Activated naive CD4-positive, alpha-beta T cell treated with anti-CD3 and anti-CD28 coated beads, Interleukin-2, amount 10 ng/mL, durations not matched to agents 7 days and 5 days (primary cell): ENCODE results near the gene RAB1B.
"Not testable (repeated sequence)": the region's sequence is repeated elsewhere in the genome, so short reads cannot be mapped to it uniquely, and the experiment has no call there.

Experiments used
- CTCF ChIA-PET: fragments of 350-600 bp; sonication (Branson Sonifier 250); formaldehyde crosslinking; loops from one replicate; lab custom pipeline; 2021; ENCODE audit warnings: antibody characterized with exemption; lab: Charles Lee
- DNase-seq: peaks from one replicate; pipeline ENCODE4 v3.0.0-alpha.2; 2020
- H3K27ac Mint-ChIP-seq: one replicate; pipeline ENCODE4 v1.8.0; 2021; ENCODE audit warnings: mild to moderate bottlenecking, moderate library complexity, mixed read lengths
- H3K27me3 Mint-ChIP-seq: one replicate; pipeline ENCODE4 v1.8.0; 2021; ENCODE audit warnings: mild to moderate bottlenecking, mixed read lengths
- H3K36me3 Mint-ChIP-seq: one replicate; pipeline ENCODE4 v1.8.0; 2021; ENCODE audit warnings: mixed read lengths
- H3K4me1 Mint-ChIP-seq: one replicate; pipeline ENCODE4 v1.8.0; 2021; ENCODE audit warnings: mixed read lengths
- H3K4me3 Mint-ChIP-seq: one replicate; pipeline ENCODE4 v1.8.0; 2021; ENCODE audit warnings: mild to moderate bottlenecking, moderate library complexity, mixed read lengths
- H3K9me3 Mint-ChIP-seq: one replicate; pipeline ENCODE4 v1.8.0; 2021; ENCODE audit warnings: mixed read lengths

Gene RAB1B

DNA sequence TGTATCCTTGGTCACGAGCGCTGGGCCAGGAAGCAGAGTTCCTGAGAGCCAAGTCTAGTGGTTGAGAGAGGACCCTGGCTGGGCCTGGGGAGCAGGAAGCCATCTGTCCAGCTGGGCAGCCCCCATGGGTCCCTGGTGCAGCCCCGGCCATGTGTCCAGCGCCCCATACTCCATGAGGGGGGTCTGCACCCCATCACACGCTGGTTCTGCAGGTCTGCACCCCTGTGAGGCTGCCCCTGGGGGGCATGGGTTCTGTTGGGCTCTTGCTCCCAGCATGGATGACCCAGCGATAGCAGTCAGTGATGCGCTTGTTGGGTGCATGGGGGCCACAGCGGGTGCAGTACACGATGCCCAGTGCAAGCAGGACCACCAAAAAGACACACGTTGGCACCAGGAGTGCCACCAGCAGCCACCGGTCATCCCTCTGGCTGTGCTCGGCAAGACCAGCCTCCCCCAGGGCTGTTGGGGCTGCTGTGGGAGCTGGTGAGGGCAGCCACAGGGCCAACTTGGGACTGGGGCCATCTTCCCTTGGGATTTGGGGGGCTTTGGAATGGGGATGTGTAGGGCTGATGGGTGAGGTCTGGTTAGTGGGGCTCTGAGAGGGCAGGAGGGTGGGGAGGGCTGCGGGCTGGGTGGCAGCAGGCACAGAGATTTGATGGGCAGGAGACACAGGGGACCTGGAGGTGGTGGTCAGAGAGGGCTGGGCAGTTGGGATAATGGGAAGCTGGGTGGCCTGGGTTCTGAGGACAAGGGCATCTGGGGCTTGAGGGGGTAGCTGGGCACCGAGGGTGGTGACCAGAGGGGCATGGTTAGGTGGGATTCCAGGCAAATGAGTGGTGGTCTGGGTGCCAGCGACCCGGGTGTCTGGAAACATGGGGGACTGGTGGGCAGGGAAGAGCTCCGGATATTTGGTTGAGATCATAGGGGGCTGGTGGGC, 46.4 kb downstream of the RAB1B start:
- Mint-ChIP-seq H3K27ac (peak overlapping the region; percentile 100), H3K36me3 (peaks cover 15% of the 10 kb centered on the region), H3K9me3 (peaks cover 4% of the 10 kb centered on the region), H3K4me3 (peak overlapping the region; percentile 85), H3K4me1 (peaks cover 67% of the 10 kb centered on the region), H3K27me3 (peaks cover 12% of the 10 kb centered on the region)
- no peak for DNase-seq
- CTCF ChIA-PET, result interaction anchor here (0.8 kb wide), 1 partner anchor 9 kb away, joined by 3 read pairs; no protein-coding TSS in a partner anchor

DNA sequence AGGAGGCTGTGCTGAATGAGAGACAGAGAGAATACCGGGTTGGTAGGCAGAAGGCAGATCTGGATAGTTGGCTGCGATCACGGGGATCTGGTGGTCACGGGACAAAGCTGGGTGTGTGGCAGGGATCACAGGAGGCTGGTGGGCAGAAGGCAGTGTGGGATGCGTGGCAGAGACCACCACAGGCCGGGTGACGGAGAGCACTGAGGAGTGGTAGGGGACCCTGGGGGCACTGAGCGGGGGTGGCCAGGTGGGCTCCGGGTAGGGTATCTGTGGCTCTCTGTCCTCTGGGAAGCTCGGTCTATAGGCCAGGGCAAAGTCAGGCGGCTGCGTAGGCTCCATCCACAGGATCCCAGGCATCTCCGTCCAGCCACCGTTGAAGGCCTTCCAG, 47.1 kb downstream of the RAB1B start:
- CTCF ChIA-PET, result interaction anchor here (0.8 kb wide), 1 partner anchor 9 kb away, joined by 3 read pairs; no protein-coding TSS in a partner anchor
- peaks cover 21% of the 10 kb centered on the region for H3K36me3 Mint-ChIP-seq
- no peak for DNase-seq
- H3K4me3 Mint-ChIP-seq, result peak overlapping the region; percentile 45
- H3K27me3 Mint-ChIP-seq, result peaks cover 9% of the 10 kb centered on the region
- peak overlapping the region; percentile 74 for H3K27ac Mint-ChIP-seq
- peaks cover 10% of the 10 kb centered on the region for H3K9me3 Mint-ChIP-seq
- peaks cover 73% of the 10 kb centered on the region for H3K4me1 Mint-ChIP-seq

DNA sequence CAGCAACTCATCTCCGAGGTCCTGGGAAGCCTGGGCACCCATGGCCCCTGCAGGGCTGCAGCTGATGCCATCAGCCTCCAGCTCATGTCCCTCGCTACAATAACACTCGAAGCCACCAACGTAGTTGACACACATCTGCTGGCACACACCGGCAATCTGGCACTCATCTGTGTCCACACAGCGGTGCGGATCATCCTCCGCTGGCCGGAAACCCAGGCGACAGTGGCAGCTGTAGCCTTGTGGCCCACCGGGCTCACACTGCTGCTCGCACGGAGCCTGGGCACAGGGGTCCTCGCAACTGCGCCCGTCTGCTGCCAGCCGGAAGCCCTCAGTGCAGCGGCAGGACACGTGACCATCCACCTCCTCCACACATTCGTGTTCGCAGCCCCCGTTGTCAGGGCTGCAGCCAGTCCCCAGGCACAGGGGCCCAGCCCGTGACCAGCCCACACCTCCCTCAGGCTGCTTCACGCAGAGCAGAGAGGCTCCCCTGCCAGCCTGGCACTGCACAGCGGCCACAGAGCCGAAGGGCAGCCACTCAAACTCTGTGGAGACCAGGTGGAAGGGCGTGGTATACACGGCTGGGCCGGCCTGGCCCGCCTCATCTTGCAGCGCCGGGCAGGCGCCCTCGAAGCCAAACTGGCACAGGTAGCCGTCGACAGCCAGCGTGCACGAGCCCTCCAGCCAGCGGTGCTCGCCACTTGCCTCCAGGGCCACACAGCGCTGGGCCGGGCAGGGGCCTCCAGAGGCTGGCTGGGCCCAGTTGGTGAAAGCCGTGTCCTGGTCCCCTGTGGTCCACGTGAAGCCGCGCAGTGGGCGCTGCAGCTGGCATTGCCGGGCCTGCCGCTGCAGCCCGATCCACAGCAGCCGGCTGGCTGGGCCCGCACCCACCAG, 47.7 kb downstream of the RAB1B start:
- Mint-ChIP-seq H3K9me3 (peaks cover 10% of the 10 kb centered on the region), H3K4me3 (peak overlapping the region; percentile 26), H3K27ac (peak overlapping the region; percentile 64), H3K27me3 (peaks cover 9% of the 10 kb centered on the region), H3K4me1 (peaks cover 75% of the 10 kb centered on the region), H3K36me3 (peaks cover 22% of the 10 kb centered on the region)
- no peak for DNase-seq
- CTCF ChIA-PET, result interaction anchor here (0.8 to 0.9 kb wide), 2 partner anchors 8 to 28 kb away, joined by 3 read pairs; partner anchors contain the start of gene BRMS1

DNA sequence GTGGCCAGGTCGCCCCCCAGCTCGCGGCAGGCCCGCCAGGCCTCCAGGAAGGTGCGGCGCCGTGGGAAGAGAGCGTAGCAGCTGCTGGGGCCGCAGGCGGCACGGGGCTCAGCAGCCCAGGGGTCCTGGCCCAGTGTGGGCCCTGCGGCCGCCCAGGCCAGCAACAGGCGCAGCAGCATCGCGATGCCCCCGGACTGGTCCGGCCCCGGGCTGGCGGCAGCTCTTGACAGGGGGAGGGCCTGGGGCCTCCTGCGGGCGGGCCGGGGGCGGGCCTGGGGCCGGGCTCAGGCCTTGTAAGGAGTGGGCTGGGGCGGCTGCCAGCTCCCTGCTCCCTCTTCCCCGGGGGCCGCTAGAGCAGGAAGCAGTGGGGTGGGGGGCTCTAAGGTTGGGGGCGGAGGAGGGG, 48.4 kb downstream of the RAB1B start, which contains the start of gene CD248:
Gene CD248 (minus strand): TSS at position 196 of the 403 bp plus-strand sequence. CDS start 17 bp downstream, at position 179.
- H3K4me3 Mint-ChIP-seq, result peak within 1 kb of the TSS; percentile 68
- H3K36me3 Mint-ChIP-seq, result peaks cover 22% of the 10 kb centered on the region
- CTCF ChIA-PET, result interaction anchor here (0.9 kb wide), 1 partner anchor 28 kb away, joined by 3 read pairs; the partner anchor contains the start of gene BRMS1
- peaks cover 74% of the 10 kb centered on the region for H3K4me1 Mint-ChIP-seq
- peak within 1 kb of the TSS; percentile 98 for H3K27ac Mint-ChIP-seq
- DNase-seq, result peak; percentile 46
- peaks cover 10% of the 10 kb centered on the region for H3K9me3 Mint-ChIP-seq
- H3K27me3 Mint-ChIP-seq, result peaks cover 9% of the 10 kb centered on the region

DNA sequence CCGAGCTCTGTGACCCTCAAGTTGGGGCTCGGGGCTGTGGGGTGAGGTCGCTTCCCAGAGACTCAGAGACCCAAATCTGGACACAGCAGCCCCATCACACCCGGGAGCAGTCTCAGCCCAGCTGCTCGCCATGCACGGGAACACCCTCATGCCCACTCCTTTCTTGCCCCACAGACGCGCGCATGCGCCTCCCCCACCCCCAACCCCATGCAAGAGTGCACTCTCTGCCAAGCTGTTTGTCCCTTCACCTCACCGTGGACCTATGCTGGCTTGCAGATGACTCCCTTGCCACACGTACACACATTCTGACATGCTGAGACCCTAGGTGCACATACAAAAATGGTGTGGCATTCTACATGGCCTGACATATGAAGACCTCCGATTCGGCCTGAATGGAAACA, 48.9 kb downstream of the RAB1B start:
- peaks cover 10% of the 10 kb centered on the region for H3K9me3 Mint-ChIP-seq
- CTCF ChIA-PET, result interaction anchor here (0.9 kb wide), 1 partner anchor 27 kb away, joined by 3 read pairs; the partner anchor contains the start of gene BRMS1

DNA sequence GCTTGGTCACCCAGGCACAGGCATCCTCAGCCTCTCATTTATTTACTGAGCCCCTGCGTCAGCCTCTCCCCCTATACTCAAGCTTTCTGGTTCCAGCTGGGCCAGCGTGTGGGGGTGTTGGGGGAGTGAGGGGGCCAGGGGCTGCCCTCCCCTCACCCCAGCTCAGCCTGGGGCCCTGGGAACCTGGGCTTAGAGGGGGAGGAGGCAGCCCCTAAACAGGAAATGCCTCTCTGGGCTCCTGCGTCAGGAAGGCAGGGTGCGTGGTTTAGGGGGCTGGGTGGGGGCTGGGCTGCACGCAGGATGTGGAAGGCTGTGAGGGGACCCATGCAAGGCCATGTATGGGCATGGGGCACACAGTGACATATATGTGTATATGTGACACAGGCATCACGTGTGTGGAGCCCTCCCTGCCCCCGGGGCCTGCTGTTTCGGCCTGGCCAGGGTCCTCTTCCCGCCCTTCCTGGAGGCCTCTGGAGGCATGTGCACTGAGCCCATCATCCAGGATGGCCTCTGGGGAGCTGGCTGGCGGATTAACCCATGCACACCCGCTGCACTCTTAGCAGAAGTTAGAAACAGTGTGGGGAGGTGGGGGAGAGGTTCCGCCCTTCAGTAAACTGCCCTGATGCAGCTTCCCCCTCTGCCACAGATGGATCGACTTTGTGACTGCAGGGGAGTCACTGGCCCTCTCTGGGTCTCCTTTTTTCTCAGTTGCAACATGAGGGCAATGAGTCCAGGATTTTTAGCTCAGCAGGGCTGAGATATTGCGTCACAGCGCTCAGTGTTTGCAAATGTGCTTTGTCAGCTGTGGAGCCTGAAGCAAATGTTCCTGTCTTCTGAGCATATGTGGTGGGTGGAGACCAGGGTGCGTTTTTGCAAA, 49.5 kb downstream of the RAB1B start:
- CTCF ChIA-PET, result interaction anchor here (0.6 kb wide), 1 partner anchor 103 kb away, joined by 3 read pairs; no protein-coding TSS in a partner anchor
- peak overlapping the region; percentile 98 for H3K27ac Mint-ChIP-seq
- peaks cover 9% of the 10 kb centered on the region for H3K27me3 Mint-ChIP-seq
- H3K4me3 Mint-ChIP-seq, result peak overlapping the region; percentile 68
- H3K9me3 Mint-ChIP-seq, result peaks cover 10% of the 10 kb centered on the region
- DNase-seq, result peak; percentile 85
- H3K36me3 Mint-ChIP-seq, result peaks cover 22% of the 10 kb centered on the region
- H3K4me1 Mint-ChIP-seq, result peaks cover 77% of the 10 kb centered on the region

More for the DNA sequence above, 48.9 kb downstream of the RAB1B start:
- Mint-ChIP-seq H3K27me3 (peaks cover 9% of the 10 kb centered on the region), H3K27ac (peak overlapping the region; percentile 98), H3K36me3 (peaks cover 22% of the 10 kb centered on the region), H3K4me3 (peak overlapping the region; percentile 68), H3K4me1 (peaks cover 75% of the 10 kb centered on the region)
- DNase-seq, result peak; percentile 61

DNA sequence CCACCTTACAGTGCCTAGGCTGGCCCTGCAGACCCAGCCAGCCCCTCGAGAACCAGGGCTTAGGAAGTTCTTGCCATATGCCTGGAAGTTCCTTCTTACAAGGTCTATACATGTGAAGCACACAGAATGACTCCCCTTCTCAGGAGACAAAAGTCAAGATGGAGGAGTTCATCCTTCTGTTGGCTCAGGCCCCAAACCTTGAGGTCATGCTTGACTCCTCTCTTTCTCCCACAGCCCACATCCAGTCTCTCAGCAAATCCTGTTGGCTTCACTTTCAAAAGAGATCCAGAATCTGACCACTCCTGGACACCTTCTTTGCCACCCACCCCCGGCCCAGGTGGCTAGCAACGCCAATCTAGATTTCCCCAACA, 50.1 kb downstream of the RAB1B start:
- Mint-ChIP-seq H3K27me3 (peaks cover 9% of the 10 kb centered on the region), H3K4me3 (no peak overlapping the region), H3K27ac (peak overlapping the region; percentile 98), H3K9me3 (peaks cover 15% of the 10 kb centered on the region), H3K36me3 (peaks cover 22% of the 10 kb centered on the region), H3K4me1 (peaks cover 80% of the 10 kb centered on the region)
- CTCF ChIA-PET, result interaction anchor here (0.6 kb wide), 1 partner anchor 104 kb away, joined by 3 read pairs; no protein-coding TSS in a partner anchor
- no peak for DNase-seq

DNA sequence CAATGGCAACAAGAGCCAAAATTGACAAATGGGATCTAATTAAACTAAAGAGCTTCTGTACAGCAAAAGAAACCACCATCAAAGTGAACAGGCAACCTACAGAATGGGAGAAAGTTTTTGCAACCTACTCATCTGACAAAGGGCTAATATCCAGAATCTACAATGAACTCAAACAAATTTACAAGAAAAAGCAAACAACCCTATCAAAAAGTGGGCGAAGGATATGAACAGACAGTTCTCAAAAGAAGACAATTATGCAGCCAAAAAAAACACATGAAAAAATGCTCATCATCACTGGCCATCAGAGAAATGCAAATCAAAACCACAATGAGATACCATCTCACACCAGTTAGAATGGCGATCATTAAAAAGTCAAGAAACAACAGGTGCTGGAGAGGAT, 51.9 kb downstream of the RAB1B start:
- H3K4me3 Mint-ChIP-seq, DNase-seq, CTCF ChIA-PET, H3K27me3 Mint-ChIP-seq: not testable (repeated sequence)
- H3K36me3 Mint-ChIP-seq, result peaks cover 20% of the 10 kb centered on the region
- peaks cover 81% of the 10 kb centered on the region for H3K4me1 Mint-ChIP-seq
- H3K9me3 Mint-ChIP-seq, result peaks cover 15% of the 10 kb centered on the region
- H3K27ac Mint-ChIP-seq, result peak overlapping the region; percentile 33

DNA sequence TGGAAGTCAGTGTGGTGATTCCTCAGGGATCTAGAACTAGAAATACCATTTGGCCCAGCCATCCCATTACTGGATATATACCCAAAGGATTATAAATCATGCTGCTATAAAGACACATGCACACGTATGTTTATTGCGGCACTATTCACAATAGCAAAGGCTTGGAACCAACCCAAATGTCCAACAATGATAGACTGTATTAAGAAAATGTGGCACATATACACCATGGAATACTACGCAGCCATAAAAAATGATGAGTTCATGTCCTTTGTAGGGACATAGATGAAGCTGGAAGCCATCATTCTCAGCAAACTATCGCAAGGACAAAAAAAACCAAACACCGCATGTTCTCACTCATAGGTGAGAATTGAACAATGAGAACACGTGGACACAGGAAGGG, 52.3 kb downstream of the RAB1B start:
- not testable (repeated sequence) for H3K27ac Mint-ChIP-seq, H3K4me3 Mint-ChIP-seq

DNA sequence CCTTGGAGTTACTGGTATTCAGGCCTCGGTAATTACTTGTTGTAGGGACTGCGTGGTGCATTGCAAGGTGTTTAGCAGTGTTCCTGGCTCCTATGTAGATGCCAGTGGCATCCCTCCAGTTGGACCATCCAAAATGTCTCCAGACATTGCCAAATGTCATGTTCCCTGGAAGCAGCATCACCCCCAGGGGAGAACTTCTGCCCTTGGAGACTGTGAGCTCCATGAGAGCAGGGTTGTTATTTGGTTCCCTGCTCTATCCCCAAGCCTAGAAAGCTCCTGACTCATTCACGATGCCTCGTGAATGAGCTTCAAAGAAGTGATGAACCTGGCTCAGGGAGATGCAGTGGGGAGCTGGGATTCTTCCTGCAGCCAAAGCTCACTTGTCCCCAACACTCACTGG, 53.2 kb downstream of the RAB1B start:
- CTCF ChIA-PET, result interaction anchor here (0.9 to 1.2 kb wide), 2 partner anchors 9 to 10 kb away, joined by 3 to 4 read pairs; no protein-coding TSS in a partner anchor
- H3K27ac Mint-ChIP-seq, result no peak overlapping the region
- no peaks in the 10 kb centered on the region for H3K27me3 Mint-ChIP-seq
- H3K9me3 Mint-ChIP-seq, result peaks cover 15% of the 10 kb centered on the region
- peaks cover 17% of the 10 kb centered on the region for H3K36me3 Mint-ChIP-seq
- no peak overlapping the region for H3K4me3 Mint-ChIP-seq
- peaks cover 83% of the 10 kb centered on the region for H3K4me1 Mint-ChIP-seq
- no peak for DNase-seq

More for the DNA sequence above, 52.3 kb downstream of the RAB1B start:
- H3K36me3 Mint-ChIP-seq, result peaks cover 17% of the 10 kb centered on the region
- CTCF ChIA-PET, DNase-seq, H3K27me3 Mint-ChIP-seq: not testable (repeated sequence)
- H3K9me3 Mint-ChIP-seq, result peaks cover 15% of the 10 kb centered on the region
- peaks cover 81% of the 10 kb centered on the region for H3K4me1 Mint-ChIP-seq

DNA sequence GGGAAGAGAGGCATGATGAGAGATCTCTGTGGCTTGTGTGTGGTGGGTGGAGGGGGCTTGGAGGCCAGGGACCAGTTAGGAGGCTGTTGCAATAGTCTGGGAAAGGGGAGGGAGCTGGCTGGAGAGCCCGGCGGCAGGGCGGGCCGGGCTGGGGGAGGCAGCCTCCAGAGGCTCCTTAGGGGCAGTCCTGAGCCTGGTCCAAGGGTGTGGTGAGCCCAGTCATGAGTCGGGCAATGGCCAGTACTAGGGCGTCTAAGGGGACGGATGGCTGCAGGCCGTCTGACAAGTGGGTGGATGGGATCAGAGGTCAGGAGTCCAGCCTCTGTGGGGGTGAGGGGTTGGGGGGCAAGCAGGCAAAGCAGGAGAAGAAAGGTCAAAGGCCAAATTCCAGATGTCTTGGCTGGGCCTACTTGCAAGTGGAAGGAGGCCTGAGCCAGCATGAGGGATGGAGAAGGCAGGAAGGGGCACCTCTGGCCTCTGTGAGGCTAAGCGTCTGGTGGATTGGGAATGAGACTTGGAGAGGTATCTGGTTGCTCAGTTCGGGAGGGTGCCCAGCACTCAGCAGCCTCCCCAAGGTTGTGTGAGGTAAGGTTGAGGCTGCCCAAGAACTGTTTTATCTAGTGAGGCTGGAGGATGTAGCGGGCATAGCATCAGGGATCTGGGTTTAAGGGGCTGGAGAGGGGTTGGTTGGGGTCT, 54.4 kb downstream of the RAB1B start:
- CTCF ChIA-PET, result no interaction called here
- Mint-ChIP-seq H3K27me3 (no peaks in the 10 kb centered on the region), H3K4me3 (no peak overlapping the region), H3K36me3 (peaks cover 17% of the 10 kb centered on the region), H3K4me1 (peaks cover 85% of the 10 kb centered on the region), H3K9me3 (peaks cover 15% of the 10 kb centered on the region), H3K27ac (no peak overlapping the region)
- DNase-seq, result no peak

DNA sequence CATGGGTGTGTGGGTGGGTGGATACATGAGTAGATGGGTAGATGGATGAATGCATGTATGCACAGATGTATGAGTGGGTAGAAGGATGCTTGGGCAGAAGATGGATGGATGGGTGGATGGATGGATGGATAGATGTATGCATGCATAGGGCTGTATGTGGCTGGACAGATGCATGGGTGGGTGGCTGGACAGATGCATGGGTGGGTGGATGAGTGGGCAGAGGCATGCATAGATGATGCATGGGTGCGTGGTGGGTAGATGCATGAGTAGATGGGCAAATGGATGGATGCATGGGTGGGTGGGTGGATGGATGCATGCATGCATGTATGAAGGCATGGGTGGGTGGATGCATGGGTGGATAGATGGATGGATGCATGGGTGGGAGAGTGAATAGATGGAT, 55.2 kb downstream of the RAB1B start:
- Mint-ChIP-seq H3K4me3 (no peak overlapping the region), H3K27me3 (no peaks in the 10 kb centered on the region), H3K36me3 (peaks cover 15% of the 10 kb centered on the region), H3K4me1 (peaks cover 85% of the 10 kb centered on the region), H3K27ac (no peak overlapping the region), H3K9me3 (peaks cover 15% of the 10 kb centered on the region)
- no peak for DNase-seq
- CTCF ChIA-PET, result interaction anchor here (0.9 to 1.8 kb wide), 2 partner anchors 8 to 12 kb away, joined by 3 to 10 read pairs; no protein-coding TSS in a partner anchor
